Activated CD8-positive, alpha-beta memory T cell treated with anti-CD3 and anti-CD28 coated beads for 36 hours (primary cell): ENCODE measurements around the gene STAC2. TPM values are rescaled to one million over a fixed set of nuclear protein-coding genes. Genes with fewer than 3 reads are reported as not detected.
"Not testable (repeated sequence)": the region's sequence is repeated elsewhere in the genome, so short reads cannot be mapped to it uniquely, and the experiment has no call there.

ENCODE experiments used
- CTCF ChIA-PET: fragments of 350-600 bp; sonication (Branson Sonifier 250); formaldehyde crosslinking; loops from one replicate; lab custom pipeline; 2021; ENCODE audit warnings: antibody characterized with exemption; lab: Charles Lee
- POLR2A ChIA-PET: fragments of 350-600 bp; sonication (Branson Sonifier 250); formaldehyde crosslinking; loops from one replicate; lab custom pipeline; 2021; ENCODE audit warnings: antibody characterized with exemption; lab: Charles Lee
- total RNA-seq, 2 experiments: library from RNA; stranded (reverse); gene quantifications; one replicate each; pipeline ENCODE4 v1.2.3, GENCODE V29; 2021

The STAC2 gene
- total RNA-seq, 2 experiments from 2014 or later = not detected

DNA sequence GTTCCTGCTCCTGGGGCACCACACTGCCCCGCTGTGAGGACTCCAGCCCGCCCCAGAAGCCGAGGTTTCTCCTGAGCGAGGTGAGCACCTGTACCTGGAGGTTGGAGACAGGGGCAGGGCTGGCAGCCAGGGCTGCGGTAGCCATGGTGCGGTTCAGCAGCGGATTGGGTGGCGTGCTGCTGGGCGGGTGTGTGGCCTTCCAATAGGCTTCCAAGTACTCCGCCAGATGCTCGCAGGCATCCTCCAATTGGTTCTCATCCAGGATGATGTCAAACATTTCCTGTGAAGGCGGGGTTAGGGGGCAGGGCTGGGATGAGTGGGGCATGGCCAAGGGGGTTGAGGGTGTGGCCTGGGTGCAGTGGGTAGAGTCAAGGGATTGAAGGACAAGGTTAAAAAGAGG, 48.5 kb downstream of the STAC2 start:
- CTCF ChIA-PET = interaction anchor here (5.6 kb wide), 1 partner anchor 11 kb away, joined by 58 read pairs; the partner anchor contains the start of gene ARL5C
- POLR2A ChIA-PET = no interaction called here

DNA sequence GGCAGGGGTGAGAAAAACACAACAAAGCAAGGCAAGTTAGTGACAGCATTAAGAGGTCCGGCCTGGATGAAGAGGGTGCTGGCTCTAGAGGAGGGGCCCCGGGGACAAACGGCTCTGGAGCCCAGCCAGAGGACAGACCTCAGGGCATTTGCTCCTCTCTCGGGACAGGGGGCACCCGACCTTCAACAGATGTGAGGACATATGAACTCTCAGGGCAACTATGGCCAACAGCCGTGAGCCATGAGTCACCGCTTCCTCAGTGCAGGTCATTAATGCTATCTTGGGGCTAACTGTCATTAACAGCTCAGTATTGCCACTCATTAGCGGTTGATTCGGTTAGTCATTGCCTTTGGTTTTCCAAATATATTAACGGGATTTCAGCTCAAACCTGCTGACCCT, 50.1 kb downstream of the STAC2 start:
- POLR2A ChIA-PET = no interaction called here
- CTCF ChIA-PET = interaction anchor here (1.2 to 5.6 kb wide), 13 partner anchors 10 to 250 kb away, joined by 3 to 58 read pairs (median 6); partner anchors contain the start of genes ARL5C, LASP1NB and RPL19

DNA sequence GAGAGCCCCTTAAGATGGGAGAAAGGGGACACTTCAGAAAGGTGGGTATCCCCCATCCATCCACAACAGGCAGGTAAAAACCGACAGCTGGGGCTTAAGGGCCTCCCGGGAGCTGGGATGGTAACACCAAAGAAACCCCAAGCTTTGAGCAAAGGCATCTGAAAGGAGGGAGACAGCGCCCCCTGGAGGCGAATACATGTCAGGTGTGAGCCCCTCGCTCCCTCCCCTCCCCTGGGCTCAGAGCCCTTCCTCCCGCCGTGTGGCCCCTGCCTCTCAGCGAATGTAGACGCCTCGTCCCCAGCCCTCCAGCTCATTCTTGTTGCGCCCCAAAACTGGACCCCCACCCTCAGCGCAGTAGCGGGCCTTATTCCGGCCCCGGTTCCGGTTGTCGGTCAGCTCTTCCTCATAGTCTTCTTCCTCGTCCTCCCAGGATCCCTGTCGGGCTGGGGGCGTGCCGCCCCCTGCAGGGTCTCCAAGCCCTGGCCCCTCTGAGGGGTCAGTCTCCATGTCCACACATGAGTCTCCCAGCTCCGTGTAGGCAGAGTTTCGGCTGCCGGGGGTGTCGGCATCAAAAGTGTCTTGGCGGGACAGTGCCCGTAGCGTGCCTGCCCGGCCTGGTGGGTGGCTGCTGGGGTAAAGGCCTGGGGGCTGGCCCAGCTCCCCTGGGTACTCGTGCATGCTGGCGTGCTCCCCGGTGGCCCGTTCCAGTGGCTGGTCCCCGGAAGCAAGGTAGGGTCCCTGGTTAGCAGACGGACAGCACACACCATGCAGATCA, 50.6 kb downstream of the STAC2 start:
- ChIA-PET CTCF (interaction anchor here (0.6 to 5.6 kb wide), 23 partner anchors 9 to 391 kb away, joined by 3 to 58 read pairs (median 4); partner anchors contain the start of genes ARL5C, LASP1NB and RPL19), POLR2A (interaction anchor here (0.9 to 1.4 kb wide), 2 partner anchors 10 to 192 kb away, joined by 4 to 6 read pairs; no protein-coding TSS in a partner anchor)

DNA sequence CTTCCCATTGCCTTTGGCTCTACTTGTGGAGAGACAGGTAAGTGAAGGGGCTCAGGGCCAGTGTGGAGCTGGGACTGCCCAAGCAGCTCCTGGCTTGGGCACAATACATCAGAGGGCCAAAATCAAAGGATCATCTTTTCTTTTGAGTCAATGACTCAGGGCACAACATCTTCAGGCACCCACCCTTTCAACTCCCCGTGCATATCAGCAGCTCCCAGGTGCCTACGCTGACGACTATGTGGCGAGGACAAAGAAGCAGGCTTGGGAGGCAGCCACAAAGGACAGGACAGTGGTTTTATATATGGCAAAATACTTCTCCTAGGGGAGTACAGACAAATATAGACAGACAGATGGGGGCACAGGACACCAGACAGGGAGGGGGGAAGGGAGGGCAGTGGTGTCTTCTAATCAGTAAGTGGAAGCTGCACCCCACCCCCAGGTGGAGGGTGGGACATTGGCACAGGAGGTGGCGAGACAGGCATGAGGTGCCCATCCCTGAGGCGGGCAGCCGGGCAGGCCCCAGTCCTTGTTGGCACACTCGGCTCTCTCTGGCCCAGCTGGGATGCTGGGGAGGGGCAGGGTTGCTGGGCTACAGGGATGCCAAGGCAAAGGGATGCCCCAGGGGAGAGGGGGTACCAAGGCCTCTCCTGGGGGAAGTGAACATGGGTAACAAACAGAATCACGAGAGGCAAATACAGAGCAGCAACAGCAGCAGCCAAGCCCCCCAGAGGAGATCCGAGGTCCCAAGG, 52.0 kb downstream of the STAC2 start:
- POLR2A ChIA-PET = interaction anchor here (0.6 to 1.4 kb wide), 3 partner anchors 9 to 1157 kb away, joined by 4 to 6 read pairs (median 5); partner anchors contain the start of gene RPL19
- CTCF ChIA-PET = interaction anchor here (0.6 to 5.6 kb wide), 13 partner anchors 8 to 190 kb away, joined by 3 to 58 read pairs (median 4); partner anchors contain the start of gene ARL5C

DNA sequence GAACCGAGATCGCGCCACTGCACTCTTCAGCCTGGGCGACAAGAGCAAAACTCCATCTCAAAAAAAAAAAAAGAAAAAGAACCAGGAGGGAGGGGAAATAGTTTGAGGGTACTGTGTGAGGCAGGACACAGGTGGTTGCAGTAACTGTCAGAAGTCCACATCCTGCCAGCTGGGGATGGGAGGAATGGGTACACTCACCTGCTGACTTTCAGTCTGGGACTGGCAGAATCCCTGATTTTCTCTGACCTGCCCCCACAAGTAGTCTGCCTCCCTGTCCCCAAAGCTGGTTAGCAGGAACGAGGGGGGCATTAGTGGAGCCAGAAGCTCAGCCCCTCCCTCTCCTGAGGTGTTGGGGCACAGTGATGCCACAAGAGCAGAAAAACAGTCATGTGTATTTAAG, 52.7 kb downstream of the STAC2 start:
- ChIA-PET CTCF (interaction anchor here (0.8 to 5.6 kb wide), 5 partner anchors 7 to 189 kb away, joined by 3 to 58 read pairs (median 21); partner anchors contain the start of gene ARL5C), POLR2A (interaction anchor here (0.5 to 0.7 kb wide), 3 partner anchors 10 to 27 kb away, joined by 3 to 5 read pairs (median 4); partner anchors contain the start of gene RPL19)

DNA sequence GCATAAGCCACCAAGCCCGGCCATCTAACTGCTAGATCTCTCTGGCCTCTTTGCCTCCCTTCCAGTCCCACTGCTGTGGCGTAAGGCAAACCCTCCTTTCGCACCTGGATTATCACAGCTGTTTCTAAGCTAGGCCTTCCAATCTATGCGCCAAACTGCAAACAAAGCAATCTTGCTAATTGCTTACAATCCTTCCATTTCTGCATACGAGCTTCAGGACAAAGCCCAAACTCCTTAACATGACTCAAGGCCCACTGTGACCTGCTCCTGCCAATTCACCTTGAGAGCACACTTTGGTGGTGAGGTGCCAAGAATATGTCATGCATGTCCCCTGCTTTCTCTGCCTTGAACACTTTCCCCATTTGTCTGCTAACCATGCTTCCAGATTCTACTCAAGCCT, 53.8 kb downstream of the STAC2 start:
- CTCF ChIA-PET = interaction anchor here (5.6 kb wide), 1 partner anchor 188 kb away, joined by 35 read pairs; no protein-coding TSS in a partner anchor
- POLR2A ChIA-PET = interaction anchor here (0.5 kb wide), 1 partner anchor 266 kb away, joined by 8 read pairs; no protein-coding TSS in a partner anchor

DNA sequence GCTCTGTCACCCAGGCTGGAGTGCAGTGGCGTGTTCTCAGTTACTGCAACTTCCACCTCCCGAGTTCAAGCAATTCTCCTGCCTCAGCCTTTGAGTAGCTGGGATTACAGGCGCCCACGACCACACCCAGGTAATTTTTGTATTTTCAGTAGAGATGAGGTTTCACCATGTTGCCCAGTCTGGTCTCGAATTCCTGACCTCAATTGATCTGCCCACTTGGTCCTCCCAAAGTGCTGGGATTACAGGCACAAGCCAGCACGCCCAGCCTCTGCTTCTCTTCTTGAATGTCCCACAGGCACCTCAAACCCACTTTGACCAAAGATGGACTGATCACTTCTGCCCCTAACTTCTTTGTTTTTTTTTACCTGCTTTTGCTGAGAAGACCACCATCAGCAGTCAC, 55.2 kb downstream of the STAC2 start:
- POLR2A ChIA-PET = interaction anchor here (0.6 kb wide), 2 partner anchors 370 to 1416 kb away, joined by 3 to 4 read pairs; no protein-coding TSS in a partner anchor

DNA sequence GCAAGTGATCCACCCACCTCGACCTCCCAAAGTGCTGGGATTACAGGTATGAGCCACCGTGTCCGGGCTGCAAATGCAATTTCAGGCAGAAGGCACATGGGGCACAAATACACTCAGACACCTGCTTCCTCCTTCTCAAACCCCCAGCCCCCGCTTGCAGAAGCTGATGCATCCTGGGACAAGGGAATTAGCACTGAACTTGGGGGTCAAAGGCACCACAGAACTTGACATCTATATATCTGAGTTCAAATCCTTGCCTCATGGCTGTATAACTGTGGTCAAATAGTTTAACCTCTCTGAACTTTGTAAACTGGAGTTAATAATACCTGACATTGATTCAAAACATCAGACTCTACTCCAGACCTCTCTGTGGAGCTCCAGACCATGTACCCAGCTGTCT, 55.6 kb downstream of the STAC2 start:
- ChIA-PET POLR2A (interaction anchor here (0.6 kb wide), 1 partner anchor 1415 kb away, joined by 4 read pairs; no protein-coding TSS in a partner anchor), CTCF (interaction anchor here (0.6 to 1.3 kb wide), 2 partner anchors 74 to 111 kb away, joined by 4 read pairs; no protein-coding TSS in a partner anchor)

More for the DNA sequence above, 55.2 kb downstream of the STAC2 start:
- CTCF ChIA-PET = interaction anchor here (0.6 kb wide), 1 partner anchor 112 kb away, joined by 4 read pairs; no protein-coding TSS in a partner anchor

DNA sequence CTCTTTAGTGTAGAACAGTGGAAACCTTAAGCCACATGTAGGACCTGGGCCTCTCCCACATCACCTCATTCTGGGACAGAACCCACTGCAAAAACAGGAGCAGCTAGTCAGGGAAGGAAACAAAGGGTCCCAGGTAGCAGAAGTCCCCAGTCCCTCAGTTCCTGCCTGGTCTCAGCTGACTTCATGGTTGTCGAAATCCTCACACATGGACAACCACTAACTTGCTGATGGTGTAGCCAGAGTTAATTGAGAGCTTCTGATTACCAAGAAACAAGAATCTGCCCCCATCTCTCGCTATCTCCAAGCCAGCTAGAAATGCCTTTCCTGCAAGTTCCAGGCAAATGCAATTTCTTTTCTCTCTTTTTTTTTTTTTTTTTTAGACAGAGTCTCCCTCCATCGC, 56.2 kb downstream of the STAC2 start:
- CTCF ChIA-PET = interaction anchor here (0.7 to 1.3 kb wide), 2 partner anchors 75 to 820 kb away, joined by 4 read pairs; no protein-coding TSS in a partner anchor
- POLR2A ChIA-PET = interaction anchor here (0.6 kb wide), 1 partner anchor 14 kb away, joined by 3 read pairs; no protein-coding TSS in a partner anchor

DNA sequence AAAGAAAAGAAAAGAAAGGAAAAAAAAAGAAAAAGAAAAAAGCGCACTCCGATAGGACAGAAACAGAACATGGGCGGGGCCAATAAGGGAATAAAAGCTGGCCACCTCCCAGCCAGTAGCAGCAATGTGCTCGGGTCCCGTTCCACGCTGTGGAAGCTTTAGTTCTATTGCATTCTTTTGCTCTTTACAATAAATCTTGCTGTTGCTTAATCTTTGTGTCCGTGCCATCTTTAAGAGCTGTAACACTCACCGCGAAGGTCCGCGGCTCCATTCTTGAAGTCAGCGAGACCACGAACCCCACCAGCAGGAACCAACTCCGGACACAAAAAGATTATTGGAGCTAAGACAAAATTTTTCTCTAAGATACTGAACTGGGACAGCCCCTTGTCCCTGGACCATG, 56.6 kb downstream of the STAC2 start:
- POLR2A ChIA-PET = interaction anchor here (0.6 kb wide), 1 partner anchor 14 kb away, joined by 3 read pairs; no protein-coding TSS in a partner anchor
- CTCF ChIA-PET = interaction anchor here (0.7 to 1.3 kb wide), 5 partner anchors 16 to 819 kb away, joined by 3 to 4 read pairs (median 4); no protein-coding TSS in a partner anchor

DNA sequence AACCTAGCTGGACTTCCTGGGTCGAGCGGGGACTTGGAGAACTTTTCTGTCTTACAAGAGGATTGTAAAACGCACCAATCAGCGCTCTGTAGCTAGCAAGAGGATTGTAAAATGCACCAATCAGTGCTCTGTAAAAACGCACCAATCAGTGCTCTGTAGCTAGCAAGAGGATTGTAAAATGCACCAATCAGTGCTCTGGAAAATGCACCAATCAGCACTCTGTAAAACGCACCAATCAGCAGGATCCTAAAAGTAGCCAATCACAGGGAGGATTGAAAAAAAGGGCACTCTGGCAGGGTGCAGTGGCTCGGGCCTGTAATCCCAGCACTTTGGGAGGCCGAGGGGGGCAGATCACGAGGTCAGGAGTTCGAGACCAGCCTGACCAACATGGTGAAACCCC, 57.2 kb downstream of the STAC2 start:
- POLR2A ChIA-PET = not testable (repeated sequence)

DNA sequence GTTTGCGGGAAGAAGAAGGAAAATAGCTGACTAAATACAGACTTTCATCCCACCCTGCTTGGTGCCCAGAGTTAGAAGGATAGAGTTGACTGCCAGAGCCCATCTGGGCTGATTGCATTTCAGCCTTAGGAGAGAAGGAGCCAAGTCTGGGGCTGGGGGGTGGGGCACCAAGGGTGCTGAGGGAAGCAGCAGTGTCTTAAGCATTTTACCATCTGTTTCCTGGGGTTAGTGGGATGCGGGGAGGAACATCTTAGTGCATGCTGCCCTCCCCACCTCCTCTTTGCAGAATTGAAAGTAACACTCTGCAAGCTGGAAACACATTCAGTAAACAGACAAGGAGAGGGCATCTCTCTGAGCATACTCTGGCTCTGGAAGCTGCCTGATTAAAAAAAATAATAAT, 58.3 kb downstream of the STAC2 start:
- ChIA-PET CTCF (interaction anchor here (0.6 to 4.1 kb wide), 6 partner anchors 8 to 353 kb away, joined by 3 to 64 read pairs (median 5); partner anchors contain the start of gene PLXDC1), POLR2A (no interaction called here)

More for the DNA sequence above, 57.2 kb downstream of the STAC2 start:
- CTCF ChIA-PET = interaction anchor here (0.7 to 1.4 kb wide), 5 partner anchors 9 to 321 kb away, joined by 3 to 7 read pairs (median 4); no protein-coding TSS in a partner anchor

DNA sequence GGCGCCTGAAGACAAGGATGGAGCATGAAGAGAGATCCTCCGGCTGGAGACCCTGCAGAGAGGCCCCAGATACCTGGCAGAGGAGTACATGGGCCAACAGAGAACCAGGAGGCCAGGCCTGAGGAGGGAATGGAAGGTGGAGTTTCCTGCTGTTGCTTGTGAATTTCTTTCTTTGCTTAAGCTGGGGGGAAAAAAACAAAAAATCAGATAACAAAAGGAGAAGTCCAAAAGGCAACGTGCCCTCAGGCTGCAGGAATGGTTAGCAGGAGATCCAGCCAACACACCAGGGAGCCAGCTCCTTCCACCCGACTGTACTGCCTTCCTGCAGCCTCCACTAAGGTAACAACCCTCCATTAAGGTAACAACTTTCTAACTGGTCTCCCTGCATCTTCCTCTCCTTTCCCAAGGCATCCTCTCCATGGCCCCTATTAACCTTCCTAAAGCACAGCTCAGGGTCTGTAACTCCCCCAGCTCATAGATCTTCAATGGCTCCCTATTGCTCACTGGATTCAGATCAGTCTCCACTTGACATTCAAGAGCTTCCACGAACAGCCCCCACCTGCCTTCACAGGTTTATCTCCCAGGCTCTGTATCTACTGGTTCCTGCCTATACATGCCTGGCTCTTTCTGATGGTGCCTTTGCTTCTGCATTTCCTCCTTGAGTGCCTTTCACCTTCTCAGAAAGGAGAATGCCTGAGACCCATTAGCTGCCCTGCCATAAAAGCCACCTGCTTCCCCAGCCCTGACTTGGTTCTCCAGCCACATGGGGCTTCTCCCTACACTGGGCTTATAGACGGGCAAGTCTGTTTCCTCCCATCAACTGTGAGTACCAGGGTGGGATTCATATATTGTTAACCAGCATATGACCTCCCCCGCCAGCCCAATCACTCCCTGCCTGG, 59.1 kb downstream of the STAC2 start:
- ChIA-PET CTCF (interaction anchor here (1.1 to 4.1 kb wide), 6 partner anchors 8 to 183 kb away, joined by 3 to 64 read pairs (median 9); partner anchors contain the start of genes PLXDC1 and RPL19), POLR2A (no interaction called here)

DNA sequence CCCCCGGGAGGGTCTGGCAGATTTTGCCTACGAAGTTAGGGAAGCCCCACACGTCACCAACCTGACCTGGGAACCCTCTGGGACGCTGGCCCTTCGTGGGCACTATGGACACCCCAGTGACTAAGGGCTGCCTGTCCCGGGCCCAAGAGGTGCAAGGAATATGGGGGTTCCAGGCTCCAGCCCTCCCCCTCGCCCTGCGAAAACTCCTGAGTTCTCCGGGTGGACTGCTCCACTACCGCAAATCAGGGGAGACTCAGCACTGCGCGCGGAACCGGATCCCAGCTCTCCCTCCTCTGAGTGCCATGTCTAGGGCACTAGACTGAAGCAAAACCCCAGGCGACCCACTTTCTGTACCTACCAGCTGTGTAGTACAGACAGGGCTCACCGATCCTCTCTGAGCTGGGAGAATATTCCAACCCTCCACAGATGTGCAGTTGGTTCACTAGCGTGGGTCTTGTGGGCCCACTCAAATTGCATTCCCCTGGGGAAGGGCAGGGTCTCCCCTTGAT, 59.9 kb downstream of the STAC2 start, which contains the start of gene ARL5C:
TSS of gene ARL5C (minus strand) at position 321 of the 509 bp plus-strand sequence. CDS start 401 bp downstream, outside the sequence.
- ChIA-PET POLR2A (no interaction called here), CTCF (interaction anchor here (0.6 to 4.1 kb wide), 8 partner anchors 9 to 197 kb away, joined by 4 to 64 read pairs (median 4); partner anchors contain the start of genes PLXDC1 and RPL19)

DNA sequence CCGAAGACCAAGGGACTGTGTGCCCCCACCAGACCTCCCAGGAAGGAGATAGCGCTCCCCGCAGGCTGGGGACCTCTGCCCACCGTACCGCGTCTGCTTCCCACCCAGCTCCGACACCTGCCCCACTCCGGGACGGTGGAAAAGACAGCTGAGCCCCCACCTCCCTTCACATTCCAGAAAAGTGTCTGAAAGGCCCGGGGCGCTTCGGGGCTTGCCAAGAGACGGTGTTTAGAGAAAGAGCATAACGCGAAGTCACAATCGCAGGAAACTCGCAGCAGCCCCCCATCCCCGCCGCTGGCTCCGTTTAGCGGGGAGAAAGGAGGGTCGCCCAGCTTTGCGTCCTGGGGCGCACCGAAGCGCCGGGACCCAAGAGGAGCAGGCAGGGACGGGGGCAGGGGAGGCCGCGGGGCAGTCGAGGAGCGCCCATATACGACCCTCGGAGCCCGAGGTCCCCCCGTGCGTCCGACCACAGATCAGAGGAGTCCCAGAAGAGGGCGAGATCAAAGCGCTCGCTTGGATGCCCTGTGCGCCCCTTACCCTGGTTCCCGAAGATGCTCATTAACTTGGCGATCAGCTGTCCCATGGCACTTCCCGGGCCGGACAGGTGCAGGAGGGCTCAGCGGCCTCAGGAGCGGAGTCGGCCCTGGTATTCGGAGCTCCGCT, 60.4 kb downstream of the STAC2 start:
- ChIA-PET CTCF (interaction anchor here (0.6 to 4.1 kb wide), 34 partner anchors 9 to 382 kb away, joined by 3 to 64 read pairs (median 4); partner anchors contain the start of genes PLXDC1, RPL19 and RPL23), POLR2A (interaction anchor here (1.2 to 1.3 kb wide), 3 partner anchors 9 to 21 kb away, joined by 3 to 9 read pairs (median 6); no protein-coding TSS in a partner anchor)

DNA sequence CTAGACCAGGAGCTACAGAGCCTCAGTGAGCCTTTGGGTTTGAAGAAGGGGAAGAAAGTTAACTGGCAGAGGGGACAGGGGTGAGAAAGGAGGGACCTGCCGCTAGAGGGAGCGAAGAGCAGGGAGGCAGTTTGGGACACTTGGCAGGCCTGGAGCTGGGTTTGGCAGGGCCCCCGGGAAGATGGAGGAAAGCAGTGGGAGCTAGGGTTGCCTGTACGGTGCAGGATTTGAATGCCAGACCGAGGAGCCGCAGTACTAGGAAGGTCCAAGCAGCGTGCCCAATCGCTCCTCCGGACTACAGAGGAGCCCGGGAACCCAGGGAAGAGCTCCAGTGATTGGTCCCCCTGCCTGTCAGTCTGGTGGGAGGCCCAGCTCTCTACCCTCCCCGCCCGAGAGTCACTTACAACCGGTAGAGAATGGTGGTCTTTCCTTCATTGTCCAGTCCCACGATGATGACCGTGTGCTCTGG, 61.0 kb downstream of the STAC2 start:
- POLR2A ChIA-PET = interaction anchor here (1.2 to 1.3 kb wide), 3 partner anchors 10 to 22 kb away, joined by 3 to 9 read pairs (median 6); no protein-coding TSS in a partner anchor
- CTCF ChIA-PET = interaction anchor here (0.6 to 4.1 kb wide), 34 partner anchors 9 to 383 kb away, joined by 3 to 64 read pairs (median 4); partner anchors contain the start of genes PLXDC1, RPL19 and RPL23
